Measurements from ENCODE around the gene TMEM150B.

GRCh38 chr19:55347442-55348009, 22.4 kb upstream of the TMEM150B start:
- TF ChIP-seq POLR2A (IDR thresholded peaks at IDR 0.05; ENCODE audit: low read length) = no peak
- no peak for TF ChIP-seq GATA1 (IDR thresholded peaks at IDR 0.05; ENCODE audit: low read depth, low read length)
